GM12878 (cell line): Measurements from ENCODE around the gene LIPM. TPM values are rescaled to one million over a fixed set of nuclear protein-coding genes. Genes with fewer than 3 reads are reported as not detected.

Experiments used
- ATAC-seq: fragments of 200-7000 bp; cut with Tn5 transposase; 3 replicates; pipeline ENCODE4 v1.9.1; 2020; ENCODE audit warnings: mild to moderate bottlenecking, moderate library complexity
- BruUV-seq: library from RNA; stranded (reverse); fragments of 400-500 nt; replicated peaks from 2 replicates; lab custom pipeline; 2021; lab: Mats Ljungman, UMichigan
- CTCF ChIA-PET: fragments of 300-600 bp; sonication (Branson Sonifier 250); formaldehyde crosslinking; extraction: SDS; loops from one replicate; lab custom pipeline; 2021; ENCODE audit warnings: inconsistent platforms; lab: Yijun Ruan, JAX
- POLR2A ChIA-PET: fragments of 350-600 bp; formaldehyde crosslinking; extraction: SDS; loops from one replicate; lab custom pipeline; 2021; ENCODE audit warnings: inconsistent platforms; lab: Charles Lee
- RAD21 ChIA-PET: fragments of 300-600 bp; sonication (Branson Sonifier 250); formaldehyde crosslinking; loops from one replicate; lab custom pipeline; 2023; ENCODE audit warnings: antibody characterized with exemption; ENCODE audit not compliant: unreplicated experiment; lab: Charles Lee
- SMC1A ChIA-PET: fragments of 300-600 bp; sonication (Branson Sonifier 250); formaldehyde crosslinking; loops from one replicate; lab custom pipeline; 2023; ENCODE audit not compliant: unreplicated experiment, uncharacterized antibody; lab: Charles Lee
- DNase-seq: peaks from one replicate; pipeline ENCODE4 v3.0.0-alpha.2; 2011; ENCODE audit warnings: low read depth, low spot score
- FAIRE-seq: peaks from 3 replicates; lab custom pipeline; 2011; peaks lifted over from hg19 to GRCh38; lab: Jason Lieb, UNC
- H2AFZ ChIP-seq: 2 replicates; pipeline ENCODE4 v1.6.0; 2011; ENCODE audit warnings: low read depth, low read length, control low read depth; ENCODE audit not compliant: control insufficient read depth
- H3K27ac ChIP-seq: 2 replicates; pipeline ENCODE4 v1.5.1; 2011; ENCODE audit warnings: control low read depth; ENCODE audit not compliant: control insufficient read depth, insufficient read depth
- H3K27me3 ChIP-seq, 2 experiments: replicated peaks in 1 of 2; 2 replicates each; pipeline versions ENCODE4 v1.6.0 to v1.6.1; 2011; ENCODE audit warnings: low read length in 1 of 2; ENCODE audit not compliant: control insufficient read depth in 2 of 2, insufficient read depth in 2 of 2
- H3K36me3 ChIP-seq, 2 experiments: 2 replicates each; pipeline ENCODE4 v1.5.1; 2011; ENCODE audit warnings: low read length in 1 of 2; ENCODE audit not compliant: control insufficient read depth in 2 of 2, insufficient read depth in 2 of 2
- H3K4me1 ChIP-seq: 2 replicates; pipeline ENCODE4 v1.6.1; 2011; ENCODE audit warnings: mild to moderate bottlenecking, low read length, moderate library complexity, mixed read lengths; ENCODE audit not compliant: control insufficient read depth, insufficient read depth
- H3K4me2 ChIP-seq: 2 replicates; pipeline ENCODE4 v1.6.0; 2011; ENCODE audit warnings: control low read depth; ENCODE audit not compliant: control insufficient read depth, insufficient read depth
- H3K4me3 ChIP-seq: fragments of 200-600 bp; sonication (generic); 2 replicates; pipeline ENCODE4 v1.5.1; 2016
- H3K79me2 ChIP-seq: 2 replicates; pipeline ENCODE4 v1.6.0; 2011; ENCODE audit warnings: low read length; ENCODE audit not compliant: control insufficient read depth, insufficient read depth
- H3K9ac ChIP-seq: 2 replicates; pipeline ENCODE4 v1.8.0; 2011; ENCODE audit warnings: low read length, control low read depth, mixed read lengths; ENCODE audit not compliant: control insufficient read depth, insufficient read depth
- H3K9me3 ChIP-seq: replicated peaks from 3 replicates; pipeline ENCODE4 v1.5.1; 2011; ENCODE audit warnings: mild to moderate bottlenecking, low read length; ENCODE audit not compliant: control insufficient read depth, insufficient read depth
- H4K20me1 ChIP-seq: 2 replicates; pipeline ENCODE4 v1.6.0; 2011; ENCODE audit not compliant: control insufficient read depth, insufficient read depth
- CBX3 ChIP-seq: fragments of 200-600 bp; sonication (generic); IDR thresholded peaks from 2 replicates; pipeline ENCODE4 v1.6.1; 2016; ENCODE audit warnings: low read depth, borderline replicate concordance
- CEBPZ ChIP-seq: fragments of 150-350 bp; IDR thresholded peaks from 2 replicates; pipeline ENCODE4 v1.6.1; 2016; ENCODE audit warnings: low read depth, low read length
- CHD4 ChIP-seq: fragments of 200-600 bp; sonication (generic); IDR thresholded peaks from 2 replicates; pipeline ENCODE4 v1.6.1; 2016; ENCODE audit warnings: mild to moderate bottlenecking
- HDAC6 ChIP-seq: fragments of 200-600 bp; sonication (generic); IDR thresholded peaks from one replicate; pipeline ENCODE4 v1.8.0; 2017; ENCODE audit warnings: antibody characterized with exemption; ENCODE audit not compliant: unreplicated experiment
- JUNB ChIP-seq: IDR thresholded peaks from 2 replicates; pipeline ENCODE4 v1.6.1; 2016; ENCODE audit warnings: antibody characterized with exemption, mild to moderate bottlenecking
- KAT2A ChIP-seq: conservative IDR thresholded peaks from 2 replicates; pipeline ENCODE4 v1.6.1; 2011; ENCODE audit warnings: low read depth, low read length; ENCODE audit not compliant: control insufficient read depth
- NFXL1 ChIP-seq: fragments of 450-650 bp; IDR thresholded peaks from 2 replicates; pipeline ENCODE4 v1.6.1; 2017; ENCODE audit warnings: antibody characterized with exemption, mild to moderate bottlenecking, borderline replicate concordance
- RBBP5 ChIP-seq: fragments of 200-600 bp; sonication (generic); conservative IDR thresholded peaks from 2 replicates; pipeline ENCODE4 v1.6.1; 2016
- RFX5 ChIP-seq: IDR thresholded peaks from 2 replicates; pipeline ENCODE4 v1.6.1; 2011; ENCODE audit warnings: low read depth, low read length, improper control_type of control experiment
- TAF1 ChIP-seq: IDR thresholded peaks from 2 replicates; pipeline ENCODE4 v1.6.1; 2011; ENCODE audit warnings: mild to moderate bottlenecking, low read depth, low read length, borderline replicate concordance
- ZNF207 ChIP-seq: fragments of 450-650 bp; IDR thresholded peaks from 2 replicates; pipeline ENCODE4 v1.6.1; 2014; ENCODE audit warnings: antibody characterized with exemption, mild to moderate bottlenecking, borderline replicate concordance
- WGBS: methylation state at CpG from one replicate; pipeline ENCODE4 v1.1.6; 2016; ENCODE audit warnings: low lambda C conversion rate; ENCODE audit not compliant: insufficient replicate concordance, insufficient coverage; ENCODE audit errors: missing lambda C conversion rate; 5-methylcytosine and 5-hydroxymethylcytosine counted together
- in situ Hi-C: fragments of 300-500 bp; cut with MboI; formaldehyde crosslinking; loops from 9 replicates; pipeline ENCODE4 v1.14.3; 2018; ENCODE audit warnings: mixed read lengths
- intact Hi-C: fragments of 100-400 bp; cut with micrococcal nuclease; formaldehyde crosslinking; loops from one replicate; pipeline ENCODE4 v1.14.2; 2022; ENCODE audit not compliant: unreplicated experiment
- polyA plus RNA-seq, 11 experiments: library from polyadenylated mRNA; depleted of rRNA in 4 of 11; unstranded in 6 of 11; stranded (reverse) in 5 of 11; fragments of >200 nt; fragmentation: Nextera tagmentation in 4 of 11; fragmentation: Illumina TruSeq in 1 of 11; extraction: Ambion mirVana in 4 of 11; extraction: Trizol in 1 of 11; gene quantifications; 1 replicate in 1 of 11; 2 replicates in 10 of 11; pipeline versions ENCODE4 v1.2.1 to v1.2.3, GENCODE V29; 2011 to 2016; ENCODE audit warnings: inconsistent platforms in 2 of 11, missing spikeins in 2 of 11, low read depth in 1 of 11
- total RNA-seq, 4 experiments: library from RNA; depleted of rRNA in 3 of 4; stranded (reverse); fragments of >200 nt in 3 of 4; fragmentation: Illumina TruSeq in 1 of 4; extraction: Trizol in 1 of 4; gene quantifications; 2 replicates each; pipeline versions ENCODE4 v1.2.1 to v1.2.3, GENCODE V29; 2013 to 2021
- TF ChIP-seq, protein P1 (sequence below): IDR thresholded peaks from 2 replicates; pipeline ENCODE4 v1.6.1; 2012; ENCODE audit warnings: low read depth, low read length, improper control_type of control experiment
- TF ChIP-seq, protein P2 (sequence below): IDR thresholded peaks from 2 replicates; pipeline ENCODE4 v1.6.1; 2012; ENCODE audit warnings: improper control_type of control experiment, low read depth, low read length; ENCODE audit not compliant: insufficient replicate concordance
- TF ChIP-seq, protein P3 (sequence below): fragments of 450-650 bp; IDR thresholded peaks from 2 replicates; pipeline ENCODE4 v1.6.1; 2017; ENCODE audit warnings: low read depth, mild to moderate bottlenecking, moderate library complexity

The LIPM gene
- total and polyA plus RNA-seq, 10 of the 15 experiments (the other 5 are each of a cell fraction or from before 2014, with no cell fraction given), result not detected

DNA sequence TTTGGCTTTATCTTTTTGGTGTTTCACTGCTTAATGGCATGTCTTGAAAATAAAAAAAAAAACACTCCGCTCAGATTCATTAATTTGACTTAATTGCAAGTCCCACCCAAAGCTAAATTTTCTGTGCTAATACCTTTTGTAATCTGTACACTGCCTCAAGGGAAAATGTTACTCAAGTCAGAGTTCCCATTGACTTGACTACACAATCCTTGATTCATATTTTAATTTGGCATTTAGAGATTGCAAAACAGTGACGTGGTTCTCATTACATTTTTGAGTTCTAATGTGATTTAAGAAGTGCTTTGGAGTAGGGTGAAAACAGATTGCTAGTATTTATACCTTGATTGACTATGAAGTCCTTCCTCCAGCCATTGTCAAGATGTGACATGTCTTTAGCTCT is 21.3 kb upstream of the LIPM start:
- Histone ChIP-seq H3K4me1 (no peaks in the 10 kb centered on the region), H3K4me2 (no peak overlapping the region), H3K36me3 (no peaks in the 10 kb centered on the region), H3K27ac (no peak overlapping the region), H3K4me3 (no peak overlapping the region), H3K9me3 (no peaks in the 10 kb centered on the region), H2AFZ (no peak overlapping the region), H4K20me1 (no peaks in the 10 kb centered on the region), H3K79me2 (no peaks in the 10 kb centered on the region), H3K27me3 (no peaks in the 10 kb centered on the region; a peak in 1 of 4 replicates), H3K9ac (no peak overlapping the region)
- SMC1A ChIA-PET, result no interaction called here
- no peak for DNase-seq
- 58% methylated on average over 2 of the region's 2 CpGs for WGBS
- RAD21 ChIA-PET, result no interaction called here
- CTCF ChIA-PET, result interaction anchor here (0.9 kb wide), 1 partner anchor 11 kb away, joined by 4 read pairs; no protein-coding TSS in a partner anchor
- no peak for ATAC-seq
- intact Hi-C loops, result no loop called here
- POLR2A ChIA-PET, result interaction anchor here (0.6 kb wide), 1 partner anchor 295 kb away, joined by 4 read pairs; no protein-coding TSS in a partner anchor
- no peak for FAIRE-seq
- in situ Hi-C loops, result no loop called here
- BruUV-seq, result no TSS peak
- TF ChIP-seq CBX3 (no peak), RFX5 (no peak), RBBP5 (no peak), KAT2A (no peak), HDAC6 (no peak), CHD4 (no peak), TAF1 (no peak), NFXL1 (no peak), CEBPZ (no peak), ZNF207 (no peak), JUNB (no peak)
- TF ChIP-seq, protein P1, sequence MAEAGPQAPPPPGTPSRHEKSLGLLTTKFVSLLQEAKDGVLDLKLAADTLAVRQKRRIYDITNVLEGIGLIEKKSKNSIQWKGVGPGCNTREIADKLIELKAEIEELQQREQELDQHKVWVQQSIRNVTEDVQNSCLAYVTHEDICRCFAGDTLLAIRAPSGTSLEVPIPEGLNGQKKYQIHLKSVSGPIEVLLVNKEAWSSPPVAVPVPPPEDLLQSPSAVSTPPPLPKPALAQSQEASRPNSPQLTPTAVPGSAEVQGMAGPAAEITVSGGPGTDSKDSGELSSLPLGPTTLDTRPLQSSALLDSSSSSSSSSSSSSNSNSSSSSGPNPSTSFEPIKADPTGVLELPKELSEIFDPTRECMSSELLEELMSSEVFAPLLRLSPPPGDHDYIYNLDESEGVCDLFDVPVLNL, result no peak
- TF ChIP-seq, protein P2, sequence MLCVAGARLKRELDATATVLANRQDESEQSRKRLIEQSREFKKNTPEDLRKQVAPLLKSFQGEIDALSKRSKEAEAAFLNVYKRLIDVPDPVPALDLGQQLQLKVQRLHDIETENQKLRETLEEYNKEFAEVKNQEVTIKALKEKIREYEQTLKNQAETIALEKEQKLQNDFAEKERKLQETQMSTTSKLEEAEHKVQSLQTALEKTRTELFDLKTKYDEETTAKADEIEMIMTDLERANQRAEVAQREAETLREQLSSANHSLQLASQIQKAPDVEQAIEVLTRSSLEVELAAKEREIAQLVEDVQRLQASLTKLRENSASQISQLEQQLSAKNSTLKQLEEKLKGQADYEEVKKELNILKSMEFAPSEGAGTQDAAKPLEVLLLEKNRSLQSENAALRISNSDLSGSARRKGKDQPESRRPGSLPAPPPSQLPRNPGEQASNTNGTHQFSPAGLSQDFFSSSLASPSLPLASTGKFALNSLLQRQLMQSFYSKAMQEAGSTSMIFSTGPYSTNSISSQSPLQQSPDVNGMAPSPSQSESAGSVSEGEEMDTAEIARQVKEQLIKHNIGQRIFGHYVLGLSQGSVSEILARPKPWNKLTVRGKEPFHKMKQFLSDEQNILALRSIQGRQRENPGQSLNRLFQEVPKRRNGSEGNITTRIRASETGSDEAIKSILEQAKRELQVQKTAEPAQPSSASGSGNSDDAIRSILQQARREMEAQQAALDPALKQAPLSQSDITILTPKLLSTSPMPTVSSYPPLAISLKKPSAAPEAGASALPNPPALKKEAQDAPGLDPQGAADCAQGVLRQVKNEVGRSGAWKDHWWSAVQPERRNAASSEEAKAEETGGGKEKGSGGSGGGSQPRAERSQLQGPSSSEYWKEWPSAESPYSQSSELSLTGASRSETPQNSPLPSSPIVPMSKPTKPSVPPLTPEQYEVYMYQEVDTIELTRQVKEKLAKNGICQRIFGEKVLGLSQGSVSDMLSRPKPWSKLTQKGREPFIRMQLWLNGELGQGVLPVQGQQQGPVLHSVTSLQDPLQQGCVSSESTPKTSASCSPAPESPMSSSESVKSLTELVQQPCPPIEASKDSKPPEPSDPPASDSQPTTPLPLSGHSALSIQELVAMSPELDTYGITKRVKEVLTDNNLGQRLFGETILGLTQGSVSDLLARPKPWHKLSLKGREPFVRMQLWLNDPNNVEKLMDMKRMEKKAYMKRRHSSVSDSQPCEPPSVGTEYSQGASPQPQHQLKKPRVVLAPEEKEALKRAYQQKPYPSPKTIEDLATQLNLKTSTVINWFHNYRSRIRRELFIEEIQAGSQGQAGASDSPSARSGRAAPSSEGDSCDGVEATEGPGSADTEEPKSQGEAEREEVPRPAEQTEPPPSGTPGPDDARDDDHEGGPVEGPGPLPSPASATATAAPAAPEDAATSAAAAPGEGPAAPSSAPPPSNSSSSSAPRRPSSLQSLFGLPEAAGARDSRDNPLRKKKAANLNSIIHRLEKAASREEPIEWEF, result no peak
- TF ChIP-seq, protein P3, sequence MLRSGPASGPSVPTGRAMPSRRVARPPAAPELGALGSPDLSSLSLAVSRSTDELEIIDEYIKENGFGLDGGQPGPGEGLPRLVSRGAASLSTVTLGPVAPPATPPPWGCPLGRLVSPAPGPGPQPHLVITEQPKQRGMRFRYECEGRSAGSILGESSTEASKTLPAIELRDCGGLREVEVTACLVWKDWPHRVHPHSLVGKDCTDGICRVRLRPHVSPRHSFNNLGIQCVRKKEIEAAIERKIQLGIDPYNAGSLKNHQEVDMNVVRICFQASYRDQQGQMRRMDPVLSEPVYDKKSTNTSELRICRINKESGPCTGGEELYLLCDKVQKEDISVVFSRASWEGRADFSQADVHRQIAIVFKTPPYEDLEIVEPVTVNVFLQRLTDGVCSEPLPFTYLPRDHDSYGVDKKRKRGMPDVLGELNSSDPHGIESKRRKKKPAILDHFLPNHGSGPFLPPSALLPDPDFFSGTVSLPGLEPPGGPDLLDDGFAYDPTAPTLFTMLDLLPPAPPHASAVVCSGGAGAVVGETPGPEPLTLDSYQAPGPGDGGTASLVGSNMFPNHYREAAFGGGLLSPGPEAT, result no peak
